Peyer's patch (tissue), 4 donors: Measurements from ENCODE around the gene ZNF74.

Experiments used
- POLR2A ChIP-seq, 2 donors: fragments of 450-650 bp; IDR thresholded peaks; one replicate each; pipeline ENCODE4 v1.5.1; 2017; ENCODE audit warnings: antibody characterized with exemption in 2 of 2, mild to moderate bottlenecking in 2 of 2, moderate library complexity in 2 of 2
- TF ChIP-seq, protein P1 (sequence below), 6 experiments: fragments of 450-650 bp in 4 of 6; fragments of 200-600 bp in 2 of 6; sonication (generic) in 1 of 6; IDR thresholded peaks; one replicate each; pipeline ENCODE4 v1.5.1; 2017 to 2019; ENCODE audit warnings: antibody characterized with exemption in 6 of 6, mild to moderate bottlenecking in 3 of 6, moderate library complexity in 1 of 6

DNA sequence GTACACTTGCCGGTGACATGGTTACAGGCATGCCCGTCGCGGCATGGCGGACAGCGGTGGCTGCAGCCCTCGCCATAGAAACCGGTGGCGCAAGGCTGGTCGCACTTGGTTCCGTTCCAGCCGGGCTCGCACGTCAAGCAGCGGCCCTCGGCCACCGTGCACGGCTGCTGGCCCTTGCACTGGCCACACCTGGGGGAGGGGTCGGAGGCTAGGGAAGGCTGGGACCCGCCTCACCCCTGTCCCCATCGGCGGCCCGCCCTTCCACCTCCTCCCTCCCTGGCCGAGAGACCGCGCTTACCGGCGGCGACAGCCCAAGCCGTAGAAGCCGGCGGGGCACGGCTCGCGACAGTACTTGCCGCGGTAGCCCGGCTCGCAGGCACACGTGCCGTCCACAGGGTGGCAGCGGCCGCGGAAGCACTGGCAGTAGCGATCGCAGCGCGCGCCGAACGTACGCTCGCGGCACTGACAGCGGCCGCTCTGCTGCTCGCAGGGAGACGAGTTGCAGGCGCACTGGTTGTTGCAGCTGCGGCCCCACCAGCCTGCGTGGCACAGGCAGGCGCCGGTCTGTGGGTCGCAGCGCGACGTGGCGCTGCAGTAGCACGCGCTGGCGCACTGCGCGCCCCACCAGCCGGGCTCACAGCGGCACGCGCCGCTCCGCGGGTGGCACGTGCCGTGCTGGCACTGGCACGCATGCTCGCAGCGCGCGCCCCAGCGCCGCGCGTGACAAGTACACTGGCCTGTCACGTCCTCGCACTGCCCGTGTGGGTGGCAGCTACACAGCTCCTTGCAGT, 37.0 kb downstream of the ZNF74 start:
- TF ChIP-seq, protein P1, sequence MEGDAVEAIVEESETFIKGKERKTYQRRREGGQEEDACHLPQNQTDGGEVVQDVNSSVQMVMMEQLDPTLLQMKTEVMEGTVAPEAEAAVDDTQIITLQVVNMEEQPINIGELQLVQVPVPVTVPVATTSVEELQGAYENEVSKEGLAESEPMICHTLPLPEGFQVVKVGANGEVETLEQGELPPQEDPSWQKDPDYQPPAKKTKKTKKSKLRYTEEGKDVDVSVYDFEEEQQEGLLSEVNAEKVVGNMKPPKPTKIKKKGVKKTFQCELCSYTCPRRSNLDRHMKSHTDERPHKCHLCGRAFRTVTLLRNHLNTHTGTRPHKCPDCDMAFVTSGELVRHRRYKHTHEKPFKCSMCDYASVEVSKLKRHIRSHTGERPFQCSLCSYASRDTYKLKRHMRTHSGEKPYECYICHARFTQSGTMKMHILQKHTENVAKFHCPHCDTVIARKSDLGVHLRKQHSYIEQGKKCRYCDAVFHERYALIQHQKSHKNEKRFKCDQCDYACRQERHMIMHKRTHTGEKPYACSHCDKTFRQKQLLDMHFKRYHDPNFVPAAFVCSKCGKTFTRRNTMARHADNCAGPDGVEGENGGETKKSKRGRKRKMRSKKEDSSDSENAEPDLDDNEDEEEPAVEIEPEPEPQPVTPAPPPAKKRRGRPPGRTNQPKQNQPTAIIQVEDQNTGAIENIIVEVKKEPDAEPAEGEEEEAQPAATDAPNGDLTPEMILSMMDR (IDR thresholded peaks at IDR 0.05): peak in 4 of 6 experiments; percentile 24 to 46 (median 44)
- TF ChIP-seq POLR2A (IDR thresholded peaks at IDR 0.05): no peak
